Spinal cord (tissue), 10 donors: Measurements from ENCODE around the gene BMP6. TPM values are rescaled to one million over a fixed set of nuclear protein-coding genes. Genes with fewer than 3 reads are reported as not detected.

Experiments used
- DNase-seq, 6 donors: peaks; one replicate each; pipeline versions ENCODE4 v3.0.0 to v3.0.0-alpha.2; 2013 to 2015; ENCODE audit warnings: low spot score in 6 of 6, low read depth in 4 of 6
- H3K27ac ChIP-seq: one replicate; pipeline ENCODE4 v1.5.1; 2013; ENCODE audit warnings: low read depth, low read length, control low read depth
- H3K27me3 ChIP-seq: one replicate; pipeline ENCODE4 v1.6.1; 2013; ENCODE audit warnings: low read length; ENCODE audit not compliant: control insufficient read depth, insufficient read depth
- H3K36me3 ChIP-seq: one replicate; pipeline ENCODE4 v1.6.1; 2013; ENCODE audit warnings: low read length; ENCODE audit not compliant: control insufficient read depth, insufficient read depth
- H3K4me1 ChIP-seq: one replicate; pipeline ENCODE4 v1.6.1; 2013; ENCODE audit warnings: low read length; ENCODE audit not compliant: control insufficient read depth, insufficient read depth
- H3K4me3 ChIP-seq: one replicate; pipeline ENCODE4 v1.5.1; 2013; ENCODE audit warnings: low read depth, low read length, control low read depth
- H3K9me3 ChIP-seq: one replicate; pipeline ENCODE4 v1.6.1; 2013; ENCODE audit warnings: low read length; ENCODE audit not compliant: control insufficient read depth, insufficient read depth
- WGBS: methylation state at CpG from one replicate; pipeline ENCODE4 v1.1.5; 2013; ENCODE audit warnings: missing lambda C conversion rate; ENCODE audit not compliant: insufficient coverage; 5-methylcytosine and 5-hydroxymethylcytosine counted together
- polyA plus RNA-seq, 2 donors: library from polyadenylated mRNA; unstranded; fragments of 120-200 nt; gene quantifications; one replicate each; pipeline ENCODE4 v1.2.1, GENCODE V29; 2013; ENCODE audit not compliant: insufficient read length in 2 of 2
- total RNA-seq, 2 donors: library from RNA; depleted of rRNA in 1 of 2; stranded (reverse); fragments of 120-200 nt in 1 of 2; fragments of >200 nt in 1 of 2; gene quantifications; one replicate each; pipeline versions ENCODE4 v1.2.3 to v1.2.4, GENCODE V29; 2013 to 2014
- donor health status: healthy.

The BMP6 gene
- total and polyA plus RNA-seq, 4 donors, result 13.6 to 93.3 (median 24.1) TPM

DNA sequence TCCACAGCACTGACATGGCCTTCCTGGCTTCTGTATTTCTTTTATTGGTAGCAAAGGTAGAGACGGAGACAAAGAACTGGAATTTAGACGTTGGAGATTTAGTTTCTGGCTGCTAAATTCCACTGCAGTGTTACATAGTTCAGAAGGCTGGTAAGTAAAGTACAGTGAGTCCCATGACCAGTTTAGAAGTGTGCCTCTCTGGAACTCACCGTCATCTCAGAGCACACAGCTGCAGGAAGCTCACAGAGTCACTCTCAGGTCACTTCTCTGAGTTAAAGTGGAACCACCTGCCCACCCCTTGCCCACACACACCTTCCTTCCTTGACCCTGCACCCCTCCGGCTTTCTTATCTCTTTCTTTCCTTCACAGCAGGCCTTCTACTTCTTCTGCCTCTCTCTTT lies 19.6 kb upstream of the BMP6 start:
- WGBS, result 81% methylated on average over 4 of the region's 4 CpGs
- Histone ChIP-seq H3K27ac (no peak overlapping the region), H3K27me3 (no peaks in the 10 kb centered on the region)

DNA sequence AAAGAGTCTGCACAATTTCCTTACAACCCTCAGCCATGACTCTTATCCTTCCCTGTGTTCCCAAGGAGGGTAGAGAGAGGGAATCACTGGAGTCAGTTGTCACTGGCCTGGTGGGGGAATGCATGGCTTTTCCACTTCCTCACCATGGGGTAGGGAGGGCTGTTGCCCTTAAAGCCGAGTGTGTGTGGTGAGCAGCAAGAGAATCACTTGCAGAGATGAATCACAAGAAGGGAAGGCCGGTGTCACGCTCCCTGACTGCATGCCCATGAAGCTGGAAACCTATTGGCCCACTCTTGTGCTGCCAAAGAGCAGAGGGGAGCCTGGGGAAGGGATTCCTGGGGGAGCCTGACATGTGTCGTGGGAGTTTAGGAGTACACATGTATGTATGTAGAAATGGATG lies 18.1 kb upstream of the BMP6 start:
- Histone ChIP-seq H3K4me1 (no peaks in the 10 kb centered on the region), H3K27ac (no peak overlapping the region), H3K4me3 (no peak overlapping the region), H3K9me3 (no peaks in the 10 kb centered on the region), H3K36me3 (no peaks in the 10 kb centered on the region), H3K27me3 (no peaks in the 10 kb centered on the region)
- 92% methylated on average over 4 of the region's 4 CpGs for WGBS
- DNase-seq, result no peak

More for the DNA sequence above, 19.6 kb upstream of the BMP6 start:
- no peak for DNase-seq
- Histone ChIP-seq H3K4me3 (no peak overlapping the region), H3K9me3 (no peaks in the 10 kb centered on the region), H3K4me1 (no peaks in the 10 kb centered on the region), H3K36me3 (no peaks in the 10 kb centered on the region)

DNA sequence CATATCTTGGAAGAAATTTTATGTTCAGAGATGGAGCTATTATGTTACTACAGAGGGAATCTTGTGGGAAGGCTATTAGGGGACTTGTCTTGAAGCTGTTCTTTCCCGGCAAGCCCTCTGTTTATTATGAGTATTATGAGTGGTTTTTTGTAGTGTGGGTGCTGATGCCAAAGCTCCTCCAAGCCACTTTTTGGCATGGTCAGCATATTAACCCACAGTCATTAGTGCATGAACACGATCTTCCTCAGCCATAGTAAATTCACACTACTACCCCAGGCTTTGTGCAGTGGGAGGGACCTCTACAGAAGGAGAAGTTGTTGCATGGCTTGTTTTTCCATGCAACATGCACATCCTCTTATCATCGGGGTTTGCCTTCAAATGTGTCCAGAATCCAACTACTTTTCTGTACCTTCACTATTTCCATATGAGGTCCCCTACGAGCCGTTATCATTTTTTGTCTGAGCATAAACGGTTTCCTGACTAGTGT lies 6.5 kb upstream of the BMP6 start:
- peaks cover 3% of the 10 kb centered on the region for H3K4me1 ChIP-seq
- peaks cover 18% of the 10 kb centered on the region for H3K27me3 ChIP-seq
- DNase-seq, result no peak
- no peaks in the 10 kb centered on the region for H3K36me3 ChIP-seq
- H3K9me3 ChIP-seq, result peaks cover 2% of the 10 kb centered on the region
- WGBS, result 93% methylated on average over 4 of the region's 6 CpGs
- no peak overlapping the region for H3K27ac ChIP-seq
- H3K4me3 ChIP-seq, result no peak overlapping the region

DNA sequence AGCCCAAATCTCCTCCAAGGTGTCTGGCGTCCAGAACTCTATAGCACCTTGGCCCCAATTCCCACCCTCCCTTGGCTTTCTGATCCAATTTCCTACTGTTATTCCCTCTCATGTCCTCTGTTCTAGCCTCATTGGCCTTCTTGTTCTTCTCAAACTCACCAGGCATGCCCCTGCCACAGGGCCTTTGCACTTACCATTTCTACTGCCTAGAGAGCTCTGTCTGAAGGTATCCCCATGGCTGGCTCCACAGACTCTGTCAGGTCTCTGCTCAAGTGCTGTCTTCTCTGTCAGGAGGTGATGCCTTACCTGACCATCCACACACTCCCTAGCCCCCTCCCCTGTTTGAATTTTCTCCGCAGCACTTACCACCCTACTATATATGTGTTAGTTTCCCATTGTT lies 5.6 kb upstream of the BMP6 start:
- no peak for DNase-seq
- no peak overlapping the region for H3K4me3 ChIP-seq
- H3K27ac ChIP-seq, result no peak overlapping the region
- 96% methylated on average over 1 of the region's 2 CpGs for WGBS
- H3K36me3 ChIP-seq, result no peaks in the 10 kb centered on the region
- H3K9me3 ChIP-seq, result peaks cover 2% of the 10 kb centered on the region
- peaks cover 22% of the 10 kb centered on the region for H3K27me3 ChIP-seq
- H3K4me1 ChIP-seq, result peaks cover 3% of the 10 kb centered on the region

DNA sequence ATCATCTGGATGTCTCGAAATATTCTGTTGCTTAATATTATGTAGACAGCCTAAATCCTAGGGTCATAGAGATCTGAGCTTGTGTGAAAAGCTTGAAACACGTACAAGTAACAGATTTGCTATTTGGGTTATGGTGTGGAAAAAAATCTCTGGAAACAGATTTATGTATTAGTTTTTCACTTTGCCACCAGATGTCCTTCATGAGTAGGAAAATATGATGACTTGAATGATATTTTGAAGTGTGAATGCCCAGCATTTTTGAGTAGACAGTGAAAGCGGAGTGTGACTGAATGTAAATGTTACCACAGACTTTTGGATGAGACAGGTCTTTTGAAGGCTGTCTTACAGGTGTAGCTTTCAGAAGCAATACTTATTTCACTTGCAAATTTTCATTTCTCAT lies 4.2 kb upstream of the BMP6 start:
- Histone ChIP-seq H3K27ac (no peak overlapping the region), H3K36me3 (no peaks in the 10 kb centered on the region), H3K27me3 (peaks cover 28% of the 10 kb centered on the region), H3K4me1 (peaks cover 11% of the 10 kb centered on the region), H3K4me3 (no peak overlapping the region), H3K9me3 (peaks cover 2% of the 10 kb centered on the region)
- WGBS, result 50% methylated on average over 1 of the region's 3 CpGs
- DNase-seq, result peak in 2 of 6 donors; percentile 63 to 83

DNA sequence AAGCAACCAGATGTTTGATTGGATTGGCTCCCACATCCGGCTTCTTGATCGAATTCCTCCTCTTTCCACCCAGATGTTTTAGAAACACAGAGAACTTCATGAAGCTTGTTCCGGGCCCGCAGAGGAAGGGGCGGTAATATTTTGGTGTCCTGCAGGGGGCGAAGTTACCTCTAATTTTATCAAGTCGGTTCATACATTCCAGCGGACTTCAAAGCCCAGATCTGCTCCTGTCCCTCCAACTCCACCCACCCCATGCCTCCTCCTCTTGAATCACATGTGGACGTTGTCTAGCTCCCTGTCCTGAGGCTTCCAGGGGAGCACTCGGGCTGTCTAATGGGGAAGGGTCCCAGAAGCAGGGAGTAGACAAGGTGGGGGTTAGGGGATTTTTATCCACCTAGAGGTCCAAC lies 2.9 kb upstream of the BMP6 start:
- peaks cover 21% of the 10 kb centered on the region for H3K4me1 ChIP-seq
- H3K36me3 ChIP-seq, result no peaks in the 10 kb centered on the region
- no peak overlapping the region for H3K27ac ChIP-seq
- peak in 2 of 6 donors; percentile 81 to 82 for DNase-seq
- WGBS, result 11% methylated on average over 7 of the region's 10 CpGs
- H3K27me3 ChIP-seq, result peaks cover 34% of the 10 kb centered on the region
- H3K9me3 ChIP-seq, result peaks cover 2% of the 10 kb centered on the region
- peak overlapping the region; percentile 1 for H3K4me3 ChIP-seq

DNA sequence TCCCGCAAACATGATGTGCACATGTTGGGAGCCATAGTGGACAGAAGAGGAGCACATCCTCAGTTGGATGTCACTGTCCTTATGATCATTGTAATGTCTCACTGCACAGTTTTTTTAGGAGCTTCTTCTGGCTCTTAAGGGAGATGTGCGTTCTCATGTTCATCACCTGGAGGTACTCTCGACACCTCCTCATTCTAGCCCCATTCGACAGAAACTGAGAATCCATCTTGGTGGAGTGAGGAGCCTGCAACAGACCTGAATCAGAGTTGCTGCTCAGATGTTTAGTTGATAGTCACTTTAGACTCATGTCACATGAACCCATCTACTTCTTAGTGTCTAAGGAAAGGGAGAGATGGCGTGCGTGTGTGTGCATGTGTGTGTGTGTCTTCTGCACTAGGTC lies 2.3 kb upstream of the BMP6 start:
- Histone ChIP-seq H3K9me3 (peaks cover 2% of the 10 kb centered on the region), H3K4me1 (peaks cover 26% of the 10 kb centered on the region), H3K36me3 (no peaks in the 10 kb centered on the region), H3K4me3 (no peak overlapping the region), H3K27me3 (peaks cover 39% of the 10 kb centered on the region), H3K27ac (no peak overlapping the region)
- no peak for DNase-seq
- 100% methylated on average over 1 of the region's 6 CpGs for WGBS

DNA sequence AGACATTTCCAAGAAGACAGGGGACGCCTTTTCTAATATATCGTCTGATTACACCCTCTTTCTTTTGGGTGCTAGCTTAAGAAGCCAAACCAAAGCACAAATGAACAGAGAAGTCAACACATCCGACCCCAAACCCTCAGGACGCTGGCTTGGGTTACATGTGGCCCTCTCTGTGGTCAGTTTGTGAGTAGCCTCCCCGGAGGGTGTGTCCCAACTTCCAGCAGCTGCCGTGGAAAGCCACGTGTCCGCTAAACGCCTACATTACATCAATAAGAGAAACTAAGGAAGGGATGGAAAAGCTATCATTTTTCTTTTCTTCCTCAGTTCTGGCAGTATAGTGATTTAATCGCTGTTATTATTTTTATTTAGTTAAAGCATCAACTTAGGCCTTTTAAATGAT lies 487 bp upstream of the BMP6 start:
- peaks cover 54% of the 10 kb centered on the region for H3K27me3 ChIP-seq

DNA sequence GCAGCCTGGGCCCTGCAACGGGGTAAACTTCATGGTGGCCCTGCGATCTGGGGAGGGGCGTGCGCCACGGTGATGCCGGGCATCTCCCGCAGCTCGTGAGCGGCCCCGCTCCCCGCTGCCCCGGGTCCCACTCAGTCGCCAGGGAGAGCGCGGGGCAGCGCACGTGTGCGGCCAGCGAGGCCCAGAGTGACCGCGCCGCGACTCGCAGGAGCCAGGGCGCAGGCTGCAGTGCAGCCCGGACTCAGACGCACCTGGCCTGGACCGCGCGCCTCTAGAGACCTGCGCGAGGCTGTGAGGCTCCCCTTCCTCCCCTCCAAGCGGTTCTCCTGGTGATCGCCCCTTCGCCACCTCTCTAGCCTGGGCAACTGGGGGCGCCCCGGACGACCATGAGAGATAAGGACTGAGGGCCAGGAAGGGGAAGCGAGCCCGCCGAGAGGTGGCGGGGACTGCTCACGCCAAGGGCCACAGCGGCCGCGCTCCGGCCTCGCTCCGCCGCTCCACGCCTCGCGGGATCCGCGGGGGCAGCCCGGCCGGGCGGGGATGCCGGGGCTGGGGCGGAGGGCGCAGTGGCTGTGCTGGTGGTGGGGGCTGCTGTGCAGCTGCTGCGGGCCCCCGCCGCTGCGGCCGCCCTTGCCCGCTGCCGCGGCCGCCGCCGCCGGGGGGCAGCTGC lies 652 bp downstream of the BMP6 start:
- WGBS, result under 1% methylated on average over 73 of the region's 73 CpGs
- H3K27me3 ChIP-seq, result peaks cover 58% of the 10 kb centered on the region
- H3K4me1 ChIP-seq, result peaks cover 31% of the 10 kb centered on the region
- H3K36me3 ChIP-seq, result no peaks in the 10 kb centered on the region
- H3K9me3 ChIP-seq, result no peaks in the 10 kb centered on the region
- DNase-seq, result peak in 2 of 6 donors; percentile 27 to 28
- peak overlapping the region; percentile 48 for H3K4me3 ChIP-seq
- H3K27ac ChIP-seq, result no peak overlapping the region

More for the DNA sequence above, 487 bp upstream of the BMP6 start:
- Histone ChIP-seq H3K9me3 (no peaks in the 10 kb centered on the region), H3K27ac (no peak overlapping the region), H3K4me3 (peak overlapping the region; percentile 48), H3K4me1 (peaks cover 31% of the 10 kb centered on the region), H3K36me3 (no peaks in the 10 kb centered on the region)
- DNase-seq, result no peak
- 40% methylated on average over 3 of the region's 10 CpGs for WGBS
